GM23248 (cell line): ENCODE data around the gene MYO1H. TPM values are rescaled to one million over a fixed set of nuclear protein-coding genes. Genes with fewer than 3 reads are reported as not detected.

ENCODE experiments used
- DNase-seq: peaks from one replicate; pipeline ENCODE4 v3.0.0-alpha.2; 2015
- H2AFZ ChIP-seq: fragments of 200-600 bp; sonication (generic); 2 replicates; pipeline ENCODE4 v1.6.1; 2016; ENCODE audit warnings: antibody characterized with exemption
- H3F3A ChIP-seq: fragments of 200-600 bp; sonication (generic); 2 replicates; pipeline ENCODE4 v1.6.1; 2016; ENCODE audit warnings: mild to moderate bottlenecking, antibody characterized with exemption, mixed run types; ENCODE audit not compliant: insufficient read depth
- H3K27ac ChIP-seq: fragments of 200-600 bp; sonication (generic); 2 replicates; pipeline ENCODE4 v1.5.1; 2016; ENCODE audit warnings: mild to moderate bottlenecking
- H3K27me3 ChIP-seq: fragments of 200-600 bp; sonication (generic); replicated peaks from 2 replicates; pipeline ENCODE4 v1.6.1; 2016; ENCODE audit warnings: mild to moderate bottlenecking; ENCODE audit not compliant: insufficient read depth
- H3K36me3 ChIP-seq: fragments of 200-600 bp; sonication (generic); 2 replicates; pipeline ENCODE4 v1.6.1; 2016; ENCODE audit warnings: low read depth, mild to moderate bottlenecking
- H3K4me1 ChIP-seq: fragments of 200-600 bp; sonication (generic); 2 replicates; pipeline ENCODE4 v1.6.1; 2016; ENCODE audit warnings: mild to moderate bottlenecking; ENCODE audit not compliant: insufficient read depth
- H3K4me2 ChIP-seq: fragments of 200-600 bp; sonication (generic); one replicate; pipeline ENCODE4 v1.6.1; 2016; ENCODE audit warnings: mild to moderate bottlenecking; ENCODE audit not compliant: unreplicated experiment
- H3K4me3 ChIP-seq: fragments of 200-600 bp; sonication (generic); 2 replicates; pipeline ENCODE4 v1.5.1; 2016; ENCODE audit warnings: mild to moderate bottlenecking
- H3K79me2 ChIP-seq: fragments of 200-600 bp; sonication (generic); 2 replicates; pipeline ENCODE4 v1.6.1; 2016; ENCODE audit warnings: mild to moderate bottlenecking; ENCODE audit not compliant: insufficient read depth
- H3K9ac ChIP-seq: fragments of 200-600 bp; sonication (generic); 2 replicates; pipeline ENCODE4 v1.6.1; 2016; ENCODE audit warnings: mild to moderate bottlenecking
- H3K9me2 ChIP-seq: fragments of 200-600 bp; sonication (generic); 2 replicates; pipeline ENCODE4 v1.6.1; 2016; ENCODE audit warnings: mixed run types, mild to moderate bottlenecking, moderate library complexity; ENCODE audit not compliant: insufficient read depth
- H3K9me3 ChIP-seq: fragments of 200-600 bp; sonication (generic); one replicate; pipeline ENCODE4 v1.6.1; 2017; ENCODE audit warnings: low read depth
- H4K20me1 ChIP-seq: fragments of 200-600 bp; sonication (generic); 2 replicates; pipeline ENCODE4 v1.6.0; 2016; ENCODE audit not compliant: insufficient read depth
- EZH2 ChIP-seq: fragments of 200-600 bp; sonication (generic); IDR thresholded peaks from 2 replicates; pipeline ENCODE4 v1.6.1; 2018; ENCODE audit warnings: antibody characterized with exemption, mild to moderate bottlenecking; ENCODE audit not compliant: insufficient read depth, poor library complexity, severe bottlenecking
- EZH2phosphoT487 ChIP-seq: fragments of 200-600 bp; sonication (generic); IDR thresholded peaks from 2 replicates; pipeline ENCODE4 v1.6.1; 2018; ENCODE audit warnings: antibody characterized with exemption, moderate library complexity, mild to moderate bottlenecking, low read depth; ENCODE audit not compliant: insufficient read depth
- WGBS, 2 experiments: methylation state at CpG; one replicate each; pipeline ENCODE4 v1.1.6; 2015 to 2017; ENCODE audit warnings: low lambda C conversion rate in 2 of 2, low coverage in 1 of 2; ENCODE audit errors: missing lambda C conversion rate in 2 of 2; 5-methylcytosine and 5-hydroxymethylcytosine counted together
- in situ Hi-C: fragments of 300-500 bp; cut with MboI; formaldehyde crosslinking; loops from 2 replicates; pipeline ENCODE4 v1.15.0; 2020
- polyA plus RNA-seq: library from polyadenylated mRNA; unstranded; fragments of >200 nt; fragmentation: Nextera tagmentation; extraction: Ambion mirVana; gene quantifications from 2 replicates; pipeline ENCODE4 v1.2.1, GENCODE V29; 2016
- total RNA-seq: library from RNA; depleted of rRNA; stranded (reverse); fragments of >200 nt; shearing (Covaris generic); gene quantifications from 2 replicates; pipeline ENCODE4 v1.2.3, GENCODE V29; 2014

Gene MYO1H
- total and polyA plus RNA-seq, 2 experiments from 2014 or later: not detected

DNA sequence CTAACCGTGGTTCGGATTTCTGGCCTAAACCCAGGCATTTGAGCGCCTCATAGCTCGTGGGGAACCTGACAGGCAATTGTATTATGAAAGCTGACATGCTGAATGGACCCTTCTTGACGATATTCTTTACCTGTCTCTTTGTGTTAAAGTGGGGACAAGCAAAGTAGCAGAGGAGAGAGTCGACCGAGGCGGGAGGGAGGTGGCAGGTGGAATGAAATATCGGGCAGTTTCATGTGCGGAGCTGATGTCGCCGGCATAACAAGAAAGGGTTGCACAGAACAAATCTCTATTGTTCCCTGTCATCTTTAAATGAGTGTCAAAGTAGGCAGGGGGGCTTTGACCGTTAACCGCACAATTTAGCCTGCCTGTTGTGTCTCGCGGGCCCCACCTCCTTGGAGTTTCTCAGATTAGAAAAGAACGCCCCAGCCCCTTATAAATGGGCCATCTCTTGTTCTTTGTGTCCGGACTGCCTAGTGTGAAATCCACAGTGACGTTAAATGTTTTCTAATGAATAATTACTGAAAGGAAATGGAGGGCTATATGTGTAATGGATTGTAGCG lies 11.5 kb downstream of the MYO1H start:
- Histone ChIP-seq H3K4me1 (no peaks in the 10 kb centered on the region), H3K36me3 (no peaks in the 10 kb centered on the region), H4K20me1 (no peaks in the 10 kb centered on the region), H3K79me2 (no peaks in the 10 kb centered on the region), H3F3A (no peaks in the 10 kb centered on the region), H3K27ac (no peak overlapping the region), H3K9ac (no peak overlapping the region), H3K4me2 (no peak overlapping the region), H3K4me3 (no peak overlapping the region), H3K9me2 (no peaks in the 10 kb centered on the region), H3K27me3 (peaks cover 35% of the 10 kb centered on the region), H3K9me3 (no peaks in the 10 kb centered on the region), H2AFZ (no peak overlapping the region)
- no peak for DNase-seq
- 74 to 80% methylated on average over 20 of the region's 20 CpGs for WGBS, 2 experiments
- in situ Hi-C loops: no loop called here
- no peak for TF ChIP-seq EZH2phosphoT487
- no peak for TF ChIP-seq EZH2

DNA sequence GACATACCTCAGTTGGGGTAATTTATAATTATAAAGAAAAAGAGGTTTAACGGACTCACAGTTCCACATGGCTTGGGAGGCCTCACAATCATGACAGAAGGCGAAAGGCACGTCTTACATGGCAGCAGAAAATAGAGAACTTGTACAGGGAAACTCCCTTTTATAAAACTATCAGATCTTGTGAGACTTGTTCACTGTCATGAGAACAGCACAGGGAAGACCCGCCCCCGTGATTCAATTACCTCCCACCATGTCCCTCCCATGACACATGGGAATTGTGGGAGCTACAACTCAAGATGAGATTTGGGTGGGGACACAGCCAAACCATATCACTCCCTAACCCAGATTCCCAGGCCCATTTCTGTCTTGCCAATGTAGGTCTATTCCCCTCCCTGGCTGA lies 22.1 kb downstream of the MYO1H start:
- DNase-seq: no peak
- TF ChIP-seq EZH2phosphoT487 (no peak), EZH2 (no peak)
- H3K9me2 ChIP-seq: no peaks in the 10 kb centered on the region
- H3K27ac ChIP-seq: no peak overlapping the region
- in situ Hi-C loops: no loop called here
- no peaks in the 10 kb centered on the region for H3K79me2 ChIP-seq
- no peaks in the 10 kb centered on the region for H3K36me3 ChIP-seq
- no peak overlapping the region for H2AFZ ChIP-seq
- no peaks in the 10 kb centered on the region for H4K20me1 ChIP-seq
- no peak overlapping the region for H3K4me3 ChIP-seq
- peaks cover 18% of the 10 kb centered on the region for H3K27me3 ChIP-seq
- H3F3A ChIP-seq: no peaks in the 10 kb centered on the region
- H3K9ac ChIP-seq: no peak overlapping the region
- no peaks in the 10 kb centered on the region for H3K9me3 ChIP-seq
- WGBS, 2 experiments: 46 to 47% methylated on average over 5 of the region's 5 CpGs
- no peak overlapping the region for H3K4me2 ChIP-seq
- no peaks in the 10 kb centered on the region for H3K4me1 ChIP-seq

DNA sequence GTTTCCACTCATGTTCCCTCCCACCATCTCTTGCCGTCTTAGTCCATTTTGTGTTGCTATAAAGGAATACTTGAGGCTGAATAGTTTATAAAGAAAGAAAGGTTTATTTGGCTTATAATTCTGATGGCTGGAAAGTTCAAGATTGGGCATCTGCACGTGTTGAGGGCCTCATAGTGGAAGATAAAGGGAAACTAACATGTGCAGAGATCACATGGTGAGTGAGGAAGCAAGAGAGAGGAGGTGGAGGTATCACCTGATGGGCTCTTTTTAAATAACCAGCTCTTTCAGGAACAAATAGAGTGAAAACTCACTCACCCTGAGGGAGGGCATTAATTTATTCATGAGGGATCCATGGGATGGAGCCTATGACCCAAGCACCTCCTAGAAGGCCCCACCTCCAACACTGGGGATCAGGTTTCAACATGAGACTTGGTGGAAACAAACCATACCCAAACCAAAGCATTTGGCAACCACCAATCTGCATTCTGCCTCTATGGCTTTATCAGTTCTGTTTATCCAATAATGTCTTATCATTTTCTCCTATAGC lies 29.5 kb downstream of the MYO1H start:
- no peak overlapping the region for H3K4me3 ChIP-seq
- no peaks in the 10 kb centered on the region for H3F3A ChIP-seq
- H3K4me1 ChIP-seq: no peaks in the 10 kb centered on the region
- DNase-seq: no peak
- no peak overlapping the region for H2AFZ ChIP-seq
- 45 to 53% methylated on average over 2 of the region's 2 CpGs for WGBS, 2 experiments
- H3K79me2 ChIP-seq: no peaks in the 10 kb centered on the region
- no peak overlapping the region for H3K27ac ChIP-seq
- no peaks in the 10 kb centered on the region for H3K9me2 ChIP-seq
- TF ChIP-seq EZH2phosphoT487 (no peak), EZH2 (no peak)
- no peak overlapping the region for H3K4me2 ChIP-seq
- no peaks in the 10 kb centered on the region for H3K9me3 ChIP-seq
- H3K27me3 ChIP-seq: peaks cover 14% of the 10 kb centered on the region
- H3K36me3 ChIP-seq: no peaks in the 10 kb centered on the region
- H3K9ac ChIP-seq: no peak overlapping the region
- in situ Hi-C loops: no loop called here
- no peaks in the 10 kb centered on the region for H4K20me1 ChIP-seq

DNA sequence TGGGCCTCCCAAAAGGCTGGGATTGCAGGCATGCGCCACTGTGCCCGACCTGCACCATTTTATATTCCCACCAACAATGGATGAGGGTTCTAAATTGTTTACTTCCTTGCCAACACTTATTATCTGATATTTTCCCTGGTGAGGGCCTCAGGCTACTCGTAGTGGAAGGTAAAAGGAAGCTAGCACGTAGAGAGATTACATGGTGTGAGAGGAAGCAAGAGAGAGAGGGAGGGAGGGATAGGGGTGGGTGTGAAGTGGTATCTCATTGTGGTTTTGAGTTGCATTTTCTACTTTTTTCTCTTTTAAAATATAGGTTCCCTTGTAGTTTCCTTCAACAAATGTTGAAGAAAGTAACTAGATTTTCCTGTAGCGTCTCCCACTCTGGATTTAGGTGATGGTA lies 30.9 kb downstream of the MYO1H start:
- Histone ChIP-seq H3K9ac (no peak overlapping the region), H4K20me1 (no peaks in the 10 kb centered on the region), H3K9me2 (no peaks in the 10 kb centered on the region), H3K9me3 (no peaks in the 10 kb centered on the region), H3K4me2 (no peak overlapping the region), H3K27me3 (peaks cover 17% of the 10 kb centered on the region; the same call in 1 of the 2 replicates), H2AFZ (no peak overlapping the region), H3K36me3 (no peaks in the 10 kb centered on the region), H3K4me1 (no peaks in the 10 kb centered on the region), H3K4me3 (no peak overlapping the region), H3F3A (no peaks in the 10 kb centered on the region), H3K79me2 (no peaks in the 10 kb centered on the region), H3K27ac (no peak overlapping the region)
- in situ Hi-C loops: no loop called here
- TF ChIP-seq EZH2phosphoT487 (no peak), EZH2 (no peak)
- no peak for DNase-seq
- 52 to 54% methylated on average over 5 of the region's 5 CpGs for WGBS, 2 experiments

DNA sequence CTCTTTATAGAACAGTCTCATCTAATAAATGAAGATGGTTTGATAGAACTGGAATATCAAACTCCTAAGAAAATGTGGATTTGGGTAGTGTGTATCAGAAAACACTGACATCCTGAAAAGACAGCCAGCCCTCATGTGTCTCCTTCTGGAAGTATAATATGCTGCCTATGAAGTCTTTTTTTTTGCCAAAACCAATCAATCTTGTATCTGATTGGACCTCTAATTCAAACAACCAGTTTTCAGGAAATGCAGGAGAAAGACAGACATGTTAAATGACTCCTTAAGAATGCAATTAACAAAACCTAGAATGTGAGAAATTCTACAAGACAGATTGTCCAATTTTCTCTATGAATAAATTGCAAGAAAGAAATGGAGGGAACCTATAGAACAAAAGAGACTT lies 34.3 kb downstream of the MYO1H start:
- Histone ChIP-seq H3K9me3 (no peaks in the 10 kb centered on the region), H3K4me3 (no peak overlapping the region), H3K4me2 (no peak overlapping the region), H3K9me2 (no peaks in the 10 kb centered on the region), H2AFZ (no peak overlapping the region), H4K20me1 (no peaks in the 10 kb centered on the region), H3K79me2 (no peaks in the 10 kb centered on the region), H3K36me3 (no peaks in the 10 kb centered on the region), H3K27ac (no peak overlapping the region), H3F3A (no peaks in the 10 kb centered on the region), H3K27me3 (0 out of 2 replicates have a peak, but pooled peaks cover 17% of the 10 kb centered on the region), H3K4me1 (no peaks in the 10 kb centered on the region), H3K9ac (no peak overlapping the region)
- TF ChIP-seq EZH2phosphoT487 (no peak), EZH2 (no peak)
- DNase-seq: no peak
- in situ Hi-C loops: loop anchor here (10.0 kb wide), 2 partner anchors 117 to 267 kb away; partner anchors contain the start of gene ACACB
